ENCODE results near the gene LIMS2.
A peak's percentile ranks its signal among the peaks of the same experiment; 100 is the strongest.

Gene LIMS2

DNA sequence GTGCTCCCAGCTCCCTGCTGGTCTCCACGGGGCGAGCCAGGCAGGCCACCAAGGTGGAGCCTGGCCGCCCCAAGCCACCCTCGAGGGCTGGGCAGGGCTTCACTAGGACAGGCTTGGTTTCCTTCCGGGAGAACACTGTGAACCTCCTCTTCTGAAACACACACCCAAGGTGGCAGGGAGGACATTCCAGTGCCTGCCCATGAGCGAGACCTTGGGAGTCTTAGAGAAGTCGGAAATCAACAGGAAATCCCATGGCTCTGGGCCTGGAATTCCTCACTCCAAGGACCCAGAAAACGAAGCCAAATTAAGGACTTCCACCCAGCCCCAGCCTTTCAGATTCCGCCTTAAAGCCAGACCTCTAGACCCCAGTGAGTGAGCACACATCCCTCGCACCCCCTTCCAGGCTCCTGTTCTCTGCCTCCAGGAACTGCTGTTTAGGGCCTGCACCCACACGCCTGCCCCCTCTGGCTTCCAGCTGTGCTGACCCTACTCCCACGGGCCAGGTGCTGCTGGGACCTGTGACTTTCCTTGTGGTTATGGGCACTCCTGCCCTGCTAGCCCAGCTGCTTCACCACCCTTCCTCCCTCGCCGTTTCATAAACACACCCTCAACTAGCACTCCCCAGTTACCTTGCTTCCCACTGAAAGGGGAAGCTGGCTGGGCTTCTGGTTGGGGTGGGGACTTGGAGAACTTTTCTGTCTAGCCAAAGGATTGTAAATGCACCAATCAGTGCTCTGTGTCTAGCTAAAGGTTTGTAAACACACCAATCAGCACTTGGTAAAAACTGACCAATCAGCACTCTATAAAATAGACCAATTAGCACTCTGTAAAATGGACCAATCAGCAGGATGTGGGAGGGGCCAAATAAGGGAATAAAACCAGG lies 15.7 kb downstream of the LIMS2 start:
- DNase-seq (ENCODE audit: extremely low read depth in 1 of 2, low read depth in 1 of 2): no peak

DNA sequence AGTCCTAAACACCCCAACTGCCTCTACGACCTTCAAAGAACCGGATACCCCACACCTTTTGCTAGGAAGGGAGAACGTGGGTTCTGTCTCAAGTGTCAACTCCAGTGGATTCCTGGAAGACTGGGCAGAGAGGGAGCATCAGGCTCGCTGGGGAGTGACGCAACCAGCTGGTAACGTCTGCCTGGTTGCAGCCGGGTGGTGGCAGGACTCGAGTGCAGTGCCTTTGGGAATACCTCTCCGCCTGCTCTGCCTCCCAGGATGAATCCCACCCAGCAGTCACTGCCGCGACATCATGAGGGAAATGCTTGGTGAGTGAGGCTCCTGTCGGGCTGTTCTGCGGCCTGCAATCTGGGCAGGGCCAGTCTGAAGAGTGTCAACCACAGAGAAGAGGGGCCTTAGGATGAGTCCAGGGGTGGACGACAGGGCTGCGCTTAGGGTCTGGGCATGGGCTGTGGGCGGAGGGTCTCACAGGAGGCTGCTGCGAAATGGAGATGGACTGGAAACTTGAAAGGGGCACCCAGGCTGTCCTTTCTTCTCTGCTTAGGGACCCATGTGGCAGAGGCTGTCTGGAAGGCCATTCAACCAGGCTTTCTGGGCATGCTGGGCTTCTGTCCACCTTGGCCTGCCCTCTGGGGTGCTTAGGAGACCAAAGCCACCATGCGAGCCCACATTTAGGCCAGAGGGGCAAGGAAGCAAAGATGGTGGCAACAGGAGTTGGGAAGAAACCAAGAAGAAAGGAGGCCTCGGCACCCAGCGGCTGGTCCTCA lies 16.5 kb downstream of the LIMS2 start:
- DNase-seq (ENCODE audit: extremely low read depth in 1 of 2, low read depth in 1 of 2): no peak

DNA sequence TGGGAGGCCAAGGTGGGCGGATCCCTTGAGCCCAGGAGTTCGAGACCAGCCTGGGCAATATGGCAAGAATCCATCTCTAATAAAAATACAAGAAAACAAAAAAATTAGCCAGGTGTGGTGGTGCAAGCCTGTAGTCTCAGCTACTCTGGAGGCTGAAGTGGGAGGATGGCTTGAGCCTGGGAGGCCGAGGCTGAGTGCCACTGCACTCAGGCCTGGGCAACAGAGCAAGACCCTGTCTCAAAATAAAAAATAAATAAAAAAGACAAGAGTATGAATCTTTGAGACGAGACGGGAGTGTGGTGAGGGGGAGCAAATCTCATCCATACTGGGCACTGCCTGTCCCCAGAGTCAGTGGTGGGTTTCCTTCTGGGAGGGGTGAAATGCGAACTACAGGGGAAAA lies 17.2 kb downstream of the LIMS2 start:
- DNase-seq (ENCODE audit: extremely low read depth in 1 of 2, low read depth in 1 of 2): no peak

DNA sequence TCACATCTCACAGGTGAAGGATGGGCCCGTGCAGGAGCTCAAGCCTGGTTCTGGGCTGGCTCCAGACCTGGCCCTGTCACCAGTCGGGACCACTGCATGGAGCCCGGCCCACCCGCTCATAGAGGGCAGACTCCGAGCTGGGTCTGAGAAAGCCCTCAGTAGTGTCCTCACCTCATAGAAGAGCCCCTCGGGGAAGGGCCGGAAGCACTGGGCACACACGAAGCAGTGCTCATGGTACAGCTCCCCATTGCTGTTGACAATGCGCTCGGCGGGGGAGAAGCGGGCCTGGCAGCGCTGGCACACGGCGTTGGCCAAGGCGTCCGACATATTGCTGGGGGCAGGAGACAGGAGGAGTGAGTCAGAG lies 18.1 kb downstream of the LIMS2 start:
- DNase-seq (ENCODE audit: extremely low read depth in 1 of 2, low read depth in 1 of 2): no peak

DNA sequence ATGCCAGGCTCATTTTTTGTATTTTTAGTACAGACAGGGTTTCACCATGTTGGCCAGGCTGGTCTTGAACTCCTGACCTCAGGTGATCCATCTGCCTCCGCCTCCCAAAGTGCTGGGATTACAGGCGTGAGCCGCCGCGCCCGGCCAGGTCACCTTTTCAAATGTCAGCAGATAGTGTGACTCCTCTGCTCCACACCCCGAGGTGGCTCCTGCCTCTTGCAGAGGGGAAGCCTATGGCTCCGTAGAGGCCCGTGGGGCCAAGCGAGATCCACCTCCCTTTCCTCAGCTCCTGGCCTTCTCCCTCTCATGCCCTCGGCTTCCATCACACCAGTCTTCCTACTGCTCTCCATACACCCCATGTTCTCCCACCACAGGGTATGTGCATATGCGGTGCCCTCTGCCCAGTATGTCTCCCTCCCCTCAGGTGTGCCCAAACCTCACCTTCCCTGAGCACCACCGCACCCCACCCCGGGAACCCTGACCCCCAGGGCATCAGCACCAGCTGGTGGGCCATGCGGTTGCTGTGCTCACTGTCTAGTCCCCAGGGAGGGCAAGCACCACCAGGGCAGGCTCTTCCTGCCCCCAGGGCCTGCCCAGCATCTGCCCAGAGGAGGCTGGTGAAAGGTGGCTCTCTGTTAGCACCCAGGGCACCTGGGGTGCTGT lies 18.6 kb downstream of the LIMS2 start:
- DNase-seq (ENCODE audit: extremely low read depth in 1 of 2, low read depth in 1 of 2): no peak

DNA sequence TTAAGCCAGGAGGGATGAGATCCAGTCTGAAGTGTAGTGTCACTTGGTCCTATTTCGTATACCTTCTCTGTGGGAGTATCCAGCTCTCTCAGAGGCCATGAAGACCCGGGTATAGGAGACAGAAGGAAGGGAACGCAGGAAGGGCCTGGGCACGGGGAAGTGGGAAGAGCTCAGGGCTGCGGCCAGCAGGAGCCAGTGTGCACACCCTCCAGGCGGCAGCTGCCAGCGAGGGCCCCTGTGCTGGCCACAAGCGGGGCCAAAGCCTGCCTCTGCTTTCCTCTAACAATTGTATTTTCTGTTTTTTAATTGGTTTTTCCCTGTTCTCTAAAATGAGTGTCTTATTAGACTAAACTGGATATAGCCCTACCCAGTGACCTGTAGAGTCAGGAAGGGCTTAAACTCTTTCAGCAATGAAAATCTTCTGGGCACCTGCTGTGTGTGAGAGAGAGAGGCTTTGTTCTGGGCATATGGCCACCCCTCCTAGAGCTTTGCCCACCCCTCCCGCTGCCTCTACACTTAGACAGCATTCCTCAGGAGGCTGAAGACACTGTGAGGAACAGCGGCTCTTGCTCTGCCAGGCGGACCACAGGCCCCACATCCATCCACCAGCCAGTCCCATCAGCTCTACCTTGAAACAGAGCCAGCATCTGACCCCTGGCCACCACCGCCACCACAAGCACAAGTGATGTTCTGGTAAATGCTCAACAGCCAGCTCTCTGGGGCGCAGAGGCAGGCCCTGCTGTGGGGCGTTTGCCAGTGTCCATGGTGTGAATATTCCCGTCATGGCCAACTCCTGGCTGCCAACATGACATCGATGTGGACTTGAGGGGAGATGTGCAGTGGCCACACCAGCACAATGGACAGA lies 19.9 kb downstream of the LIMS2 start:
- DNase-seq (ENCODE audit: extremely low read depth in 1 of 2, low read depth in 1 of 2): no peak

DNA sequence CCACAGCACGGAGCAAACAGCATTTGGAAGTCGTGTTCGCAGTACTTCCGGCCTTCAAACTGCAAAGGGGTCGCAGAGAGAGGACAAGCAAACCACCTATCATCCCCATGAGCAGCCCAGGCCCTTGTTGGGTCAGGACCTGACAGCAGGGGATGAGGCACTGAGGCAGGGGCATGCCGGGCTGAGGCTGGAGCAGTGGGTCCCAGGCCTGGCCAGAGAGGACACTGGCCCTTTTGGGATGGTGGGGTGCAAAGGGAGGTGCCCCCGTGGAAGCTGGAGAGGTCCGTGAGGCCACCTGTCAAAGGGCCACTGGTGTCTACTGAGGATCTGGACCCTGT lies 20.5 kb downstream of the LIMS2 start:
- no peak for DNase-seq (ENCODE audit: extremely low read depth in 1 of 2, low read depth in 1 of 2)

DNA sequence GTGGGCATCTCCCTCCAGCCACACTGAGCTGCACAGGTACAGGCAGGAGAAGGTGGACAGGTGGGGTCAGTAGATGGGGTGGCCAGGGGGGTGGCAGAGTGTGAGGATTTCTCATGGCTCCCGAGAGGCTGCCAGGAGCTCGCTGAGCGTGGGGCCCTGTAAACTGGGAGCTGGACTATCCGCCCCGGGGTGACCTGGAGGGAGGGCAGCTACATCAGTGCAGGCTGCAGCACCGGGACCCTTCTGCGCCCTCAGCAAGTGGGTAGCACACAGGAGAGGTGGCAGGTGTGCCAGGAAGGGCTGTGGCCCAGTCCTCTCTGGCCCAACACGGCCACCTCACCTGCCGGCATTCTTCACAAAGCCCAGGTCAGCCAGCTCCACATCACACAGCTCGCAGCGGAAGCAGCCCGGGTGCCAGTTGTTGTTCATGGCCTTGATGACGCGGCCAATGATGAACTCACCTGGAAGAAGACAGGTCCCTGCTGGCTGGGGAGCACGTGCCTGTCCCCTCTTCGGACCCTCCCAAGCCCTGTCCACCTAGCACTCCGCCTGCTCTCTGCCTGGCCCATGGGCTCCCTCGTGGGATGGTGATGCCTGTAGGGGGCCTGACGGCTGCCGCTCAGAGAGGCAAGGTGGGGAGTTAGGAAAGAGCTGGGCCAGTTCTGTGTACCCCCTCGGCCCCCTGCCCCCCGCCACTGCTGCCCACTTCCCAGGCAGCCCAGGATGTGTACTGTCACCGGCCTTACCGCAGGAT lies 21.1 kb downstream of the LIMS2 start:
- no peak for DNase-seq (ENCODE audit: extremely low read depth in 1 of 2, low read depth in 1 of 2)

DNA sequence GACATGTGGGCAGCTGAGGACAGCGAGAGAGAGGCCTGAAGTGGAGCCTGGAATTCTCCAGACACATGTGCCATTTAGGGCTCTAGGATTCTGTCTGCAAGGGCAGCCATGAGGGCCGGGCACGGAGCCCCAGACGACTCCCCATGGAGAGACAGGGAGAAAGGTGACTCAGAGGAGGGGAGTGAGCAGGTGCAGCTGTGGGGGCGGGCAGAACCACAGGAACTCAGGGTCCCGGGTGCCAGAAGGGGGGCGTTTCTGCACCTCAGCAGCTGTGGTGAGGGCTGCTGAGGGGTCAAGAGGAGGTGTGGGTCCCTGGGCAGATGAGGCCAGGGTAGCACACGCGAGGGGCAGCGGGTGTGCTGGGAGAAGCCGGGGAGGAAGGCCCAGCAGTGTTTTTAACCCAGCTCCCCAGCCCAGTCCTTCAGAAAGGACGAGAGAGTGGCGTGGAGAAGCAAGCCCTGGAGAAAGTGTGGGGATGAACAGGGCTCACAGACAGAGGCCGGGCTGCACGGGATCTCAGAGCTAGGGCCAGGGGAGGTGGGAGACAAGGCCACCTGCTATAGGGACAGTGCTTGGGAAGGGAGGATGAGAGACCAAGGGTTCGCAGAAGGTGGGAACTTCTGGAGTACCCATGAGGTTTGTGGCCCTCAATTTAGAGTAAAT lies 21.8 kb downstream of the LIMS2 start:
- no peak for DNase-seq (ENCODE audit: extremely low read depth in 1 of 2, low read depth in 1 of 2)

DNA sequence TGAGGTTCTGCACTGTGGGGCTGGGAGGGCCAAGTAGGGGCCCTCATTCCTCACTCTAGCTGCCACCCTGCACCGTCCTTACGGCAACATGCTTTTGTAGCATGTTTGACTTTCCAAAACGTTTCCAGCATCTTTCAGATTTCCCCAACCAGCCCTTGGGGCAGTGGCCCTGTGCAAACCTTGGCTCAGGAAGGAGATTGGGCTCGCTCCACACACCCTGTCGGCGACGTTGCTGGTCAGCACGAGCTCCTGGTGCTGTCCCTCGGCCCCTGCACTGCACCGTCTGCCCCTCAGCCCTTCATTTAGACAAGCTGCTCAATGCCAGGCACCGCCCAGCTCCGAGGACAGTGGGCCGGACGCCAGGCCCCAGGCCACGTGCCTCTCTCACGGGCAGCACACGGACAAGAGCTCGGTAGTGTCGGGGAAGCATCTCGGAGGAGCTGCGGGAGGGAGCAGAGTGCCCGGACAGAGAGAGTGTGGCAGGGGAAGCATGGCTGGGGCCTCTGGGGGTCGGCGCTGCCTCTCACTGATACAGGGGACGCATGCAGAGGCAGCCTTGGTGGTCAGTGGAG lies 22.5 kb downstream of the LIMS2 start:
- no peak for DNase-seq (ENCODE audit: extremely low read depth in 1 of 2, low read depth in 1 of 2)

DNA sequence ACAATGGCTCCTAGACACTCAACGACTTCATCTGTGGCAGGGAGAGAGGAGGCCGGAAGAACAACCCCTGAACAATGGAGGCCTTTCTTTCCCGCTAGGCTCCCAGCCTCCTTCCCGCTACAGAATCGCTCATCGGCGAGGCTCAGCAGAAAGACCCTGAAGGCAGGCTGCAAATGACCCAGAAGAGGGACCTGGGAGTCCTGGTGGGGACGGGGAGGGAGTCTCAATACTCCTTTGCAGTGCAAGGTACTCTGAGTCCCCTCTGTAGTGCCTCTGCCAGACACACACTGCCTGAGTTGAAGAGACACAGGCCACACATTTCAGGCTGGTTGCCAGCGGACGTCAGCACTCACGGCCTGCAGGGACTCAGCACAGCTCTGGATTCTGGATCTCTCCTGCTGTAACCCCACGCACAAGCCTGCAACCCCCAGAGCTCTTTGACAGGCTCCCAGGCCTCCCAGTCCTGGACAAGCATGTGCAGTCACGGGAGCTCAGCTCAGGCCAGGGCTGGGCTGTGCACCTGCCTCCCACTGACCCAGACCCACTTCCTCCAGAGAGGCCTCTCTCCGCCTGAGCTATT lies 23.3 kb downstream of the LIMS2 start:
- DNase-seq (ENCODE audit: extremely low read depth in 1 of 2, low read depth in 1 of 2): no peak

DNA sequence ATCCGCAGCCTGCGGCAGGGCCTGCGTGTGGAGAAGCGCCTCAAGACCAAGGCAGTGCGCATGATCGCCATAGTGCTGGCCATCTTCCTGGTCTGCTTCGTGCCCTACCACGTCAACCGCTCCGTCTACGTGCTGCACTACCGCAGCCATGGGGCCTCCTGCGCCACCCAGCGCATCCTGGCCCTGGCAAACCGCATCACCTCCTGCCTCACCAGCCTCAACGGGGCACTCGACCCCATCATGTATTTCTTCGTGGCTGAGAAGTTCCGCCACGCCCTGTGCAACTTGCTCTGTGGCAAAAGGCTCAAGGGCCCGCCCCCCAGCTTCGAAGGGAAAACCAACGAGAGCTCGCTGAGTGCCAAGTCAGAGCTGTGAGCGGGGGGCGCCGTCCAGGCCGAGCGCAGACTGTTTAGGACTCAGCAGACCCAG lies 23.9 kb downstream of the LIMS2 start:
- no peak for DNase-seq (ENCODE audit: extremely low read depth in 1 of 2, low read depth in 1 of 2)

DNA sequence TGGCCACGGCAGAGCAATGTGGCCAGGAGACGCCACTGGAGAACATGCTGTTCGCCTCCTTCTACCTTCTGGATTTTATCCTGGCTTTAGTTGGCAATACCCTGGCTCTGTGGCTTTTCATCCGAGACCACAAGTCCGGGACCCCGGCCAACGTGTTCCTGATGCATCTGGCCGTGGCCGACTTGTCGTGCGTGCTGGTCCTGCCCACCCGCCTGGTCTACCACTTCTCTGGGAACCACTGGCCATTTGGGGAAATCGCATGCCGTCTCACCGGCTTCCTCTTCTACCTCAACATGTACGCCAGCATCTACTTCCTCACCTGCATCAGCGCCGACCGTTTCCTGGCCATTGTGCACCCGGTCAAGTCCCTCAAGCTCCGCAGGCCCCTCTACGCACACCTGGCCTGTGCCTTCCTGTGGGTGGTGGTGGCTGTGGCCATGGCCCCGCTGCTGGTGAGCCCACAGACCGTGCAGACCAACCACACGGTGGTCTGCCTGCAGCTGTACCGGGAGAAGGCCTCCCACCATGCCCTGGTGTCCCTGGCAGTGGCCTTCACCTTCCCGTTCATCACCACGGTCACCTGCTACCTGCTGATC lies 24.4 kb downstream of the LIMS2 start:
- DNase-seq (ENCODE audit: extremely low read depth in 1 of 2, low read depth in 1 of 2): no peak

DNA sequence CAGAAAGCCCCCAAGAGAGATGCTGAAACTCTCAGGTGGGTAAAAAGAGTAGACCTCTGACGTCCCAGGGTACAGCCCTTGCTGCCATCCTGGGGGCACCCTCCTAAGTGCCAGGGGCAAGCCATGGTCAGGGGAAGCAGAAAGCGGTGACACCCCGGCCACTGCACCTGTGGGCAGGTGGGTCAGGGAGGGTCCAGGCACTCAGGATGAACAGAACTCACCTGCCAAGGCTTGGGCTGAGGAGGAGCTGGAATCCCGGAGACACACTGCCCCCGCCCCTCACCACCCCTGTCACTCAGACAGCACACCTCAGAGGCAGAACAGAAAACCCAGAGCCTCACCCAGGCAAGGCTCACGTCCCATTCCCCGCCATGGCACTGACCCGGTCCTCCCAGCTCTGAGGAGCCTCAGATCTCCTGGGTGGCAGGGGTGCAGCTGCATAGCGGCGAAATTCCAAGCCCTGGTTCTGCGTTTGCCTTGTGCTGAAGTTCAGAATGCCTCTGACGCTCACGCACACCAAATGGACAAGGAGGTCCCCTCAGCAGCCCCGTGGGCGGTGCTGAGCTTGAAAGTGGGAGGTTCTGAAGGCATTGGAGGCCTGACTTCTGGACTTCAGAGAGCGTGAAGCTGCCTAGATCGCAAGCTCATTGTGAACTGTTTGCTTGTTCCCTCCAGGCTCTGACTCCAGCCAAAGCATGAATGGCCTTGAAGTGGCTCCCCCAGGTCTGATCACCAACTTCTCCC lies 25.1 kb downstream of the LIMS2 start:
- no peak for DNase-seq (ENCODE audit: extremely low read depth in 1 of 2, low read depth in 1 of 2)

DNA sequence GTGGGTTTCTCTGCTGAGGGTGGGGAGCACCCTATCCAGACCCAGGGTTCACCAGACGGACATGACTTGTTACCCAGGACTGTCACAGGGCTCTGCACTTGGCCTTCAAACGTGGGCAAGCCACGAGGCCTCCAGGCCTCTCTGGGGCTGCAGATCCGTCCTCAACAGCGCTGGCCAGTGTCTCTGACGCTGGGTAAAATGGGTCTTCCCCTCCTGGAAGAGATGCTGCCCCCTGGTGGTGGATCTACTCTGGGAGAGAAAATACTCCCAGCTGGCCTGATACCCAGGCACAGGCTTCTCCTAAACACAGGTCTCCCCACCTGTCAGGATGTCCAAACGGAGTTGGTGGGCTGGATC lies 25.7 kb downstream of the LIMS2 start:
- peak; percentile 67 to 79 for DNase-seq (ENCODE audit: extremely low read depth in 1 of 2, low read depth in 1 of 2)

DNA sequence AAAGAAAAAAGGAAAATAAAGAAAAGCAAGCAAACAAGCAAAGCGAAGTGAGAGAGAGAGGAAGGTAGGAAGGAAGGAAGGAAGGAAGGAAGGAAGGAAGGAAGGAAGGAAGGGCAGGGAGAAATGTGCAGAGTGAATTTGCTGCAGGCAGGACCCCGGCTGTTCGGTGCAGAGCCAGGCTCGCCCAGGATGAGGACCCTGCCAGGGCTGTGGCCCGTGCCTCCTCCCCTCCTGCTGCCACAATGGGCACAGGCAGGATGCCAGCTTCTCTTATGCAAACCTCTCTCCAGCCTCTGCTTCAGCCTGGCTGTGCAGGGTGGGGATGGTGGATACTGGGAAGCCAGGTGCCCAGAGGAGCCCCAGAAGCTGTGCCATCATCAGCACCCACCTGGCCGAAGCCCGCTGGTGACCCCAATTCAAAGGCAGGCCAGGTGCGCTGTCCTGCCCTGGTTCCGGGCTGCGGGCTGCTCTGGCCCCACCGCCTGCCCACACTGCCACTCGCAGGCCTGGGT lies 26.2 kb downstream of the LIMS2 start:
- DNase-seq (ENCODE audit: extremely low read depth in 1 of 2, low read depth in 1 of 2): no peak

DNA sequence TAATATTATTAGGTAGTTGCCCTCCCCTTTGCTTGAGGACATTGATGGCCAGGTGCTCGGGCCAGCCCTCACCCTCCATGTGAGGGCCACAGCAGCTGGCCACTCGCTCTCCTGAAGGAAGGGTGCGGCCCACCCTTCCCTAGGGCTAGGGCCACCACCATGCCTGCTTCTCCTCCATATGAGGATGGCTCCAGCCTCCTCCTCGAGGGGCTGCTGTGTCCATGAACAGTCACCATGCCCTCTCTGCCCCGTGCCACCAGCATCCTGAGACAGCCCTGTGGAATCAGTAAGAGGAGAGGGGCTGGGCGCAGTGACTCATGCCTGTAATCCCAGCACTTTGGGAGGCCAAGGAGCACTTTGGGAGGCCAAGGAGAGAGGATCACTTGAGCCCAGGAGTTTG lies 27.0 kb downstream of the LIMS2 start:
- no peak for DNase-seq (ENCODE audit: extremely low read depth in 1 of 2, low read depth in 1 of 2)

Data from activated CD8-positive, alpha-beta memory T cell treated with anti-CD3 and anti-CD28 coated beads for 1 hour (primary cell).